Kidney capillary endothelial cell (primary cell): Measurements from ENCODE around the gene UGT1A1.
"Not testable (repeated sequence)": the region's sequence is repeated elsewhere in the genome, so short reads cannot be mapped to it uniquely, and the experiment has no call there.

Experiments used
- DNase-seq: peaks from one replicate; pipeline ENCODE4 v3.0.0-alpha.2; 2018; ENCODE audit warnings: low spot score

The UGT1A1 gene

GRCh38 chr2:233760043-233760442 lies at the start of gene UGT1A1:
Gene UGT1A1 (plus strand): TSS chr2:233760270. CDS start chr2:233760288, 18 bp downstream.
- no peak for DNase-seq

- DNase-seq: peak; percentile 57
Measured at GRCh38 chr2:233711312-233712008, 48.6 kb upstream of the UGT1A1 start.

- no peak for DNase-seq
Measured at GRCh38 chr2:233712611-233713261, 47.3 kb upstream of the UGT1A1 start, which contains the start of gene UGT1A5. Gene UGT1A5 (plus strand): TSS chr2:233712907. CDS start chr2:233712992, 85 bp downstream.

GRCh38 chr2:233713262-233713615 lies 46.8 kb upstream of the UGT1A1 start:
- no peak for DNase-seq

GRCh38 chr2:233714121-233714520 lies 45.9 kb upstream of the UGT1A1 start:
- no peak for DNase-seq

- DNase-seq: no peak
Measured at GRCh38 chr2:233718552-233718951, 41.5 kb upstream of the UGT1A1 start, which contains the start of gene UGT1A4. Gene UGT1A4 (plus strand): TSS chr2:233718736. CDS start chr2:233718821, 85 bp downstream.

GRCh38 chr2:233728723-233729301 lies 31.3 kb upstream of the UGT1A1 start, which contains the start of gene UGT1A3:
Gene UGT1A3 (plus strand): TSS chr2:233729042. CDS start chr2:233729127, 85 bp downstream.
- DNase-seq: no peak

GRCh38 chr2:233736868-233737653 lies 23.0 kb upstream of the UGT1A1 start:
- DNase-seq: not testable (repeated sequence)

- DNase-seq: no peak
Measured at GRCh38 chr2:233740870-233741269, 19.2 kb upstream of the UGT1A1 start.

- DNase-seq: no peak
Measured at GRCh38 chr2:233743464-233744259, 16.4 kb upstream of the UGT1A1 start.

- DNase-seq: no peak
Measured at GRCh38 chr2:233745073-233745755, 14.9 kb upstream of the UGT1A1 start.

- not testable (repeated sequence) for DNase-seq
Measured at GRCh38 chr2:233745838-233746237, 14.2 kb upstream of the UGT1A1 start.

GRCh38 chr2:233746475-233747282 lies 13.4 kb upstream of the UGT1A1 start:
- DNase-seq: no peak

- no peak for DNase-seq
Measured at GRCh38 chr2:233747283-233747544, 12.9 kb upstream of the UGT1A1 start.

GRCh38 chr2:233750689-233751088 lies 9.4 kb upstream of the UGT1A1 start:
- not testable (repeated sequence) for DNase-seq

- DNase-seq: not testable (repeated sequence)
Measured at GRCh38 chr2:233751212-233752009, 8.7 kb upstream of the UGT1A1 start.

GRCh38 chr2:233754872-233755611 lies 5.0 kb upstream of the UGT1A1 start:
- no peak for DNase-seq

- DNase-seq: no peak
Measured at GRCh38 chr2:233756429-233757081, 3.5 kb upstream of the UGT1A1 start.
